Progenitor cell of endocrine pancreas (in vitro differentiated cells): ENCODE results near the gene YY1AP1. TPM values are rescaled to one million over a fixed set of nuclear protein-coding genes. Genes with fewer than 3 reads are reported as not detected.

ENCODE experiments used
- DNase-seq: peaks from one replicate; pipeline ENCODE4 v3.0.0; 2021; ENCODE audit warnings: low spot score; ENCODE audit not compliant: unreplicated experiment
- H3K27ac Mint-ChIP-seq: 2 replicates; pipeline ENCODE4 v1.8.0; 2021; ENCODE audit warnings: mild to moderate bottlenecking, moderate library complexity, mixed read lengths
- H3K27me3 Mint-ChIP-seq: 2 replicates; pipeline ENCODE4 v1.8.0; 2021; ENCODE audit warnings: mixed read lengths
- H3K36me3 Mint-ChIP-seq: 2 replicates; pipeline ENCODE4 v1.8.0; 2022; ENCODE audit warnings: mixed read lengths; ENCODE audit not compliant: insufficient read depth
- H3K4me1 Mint-ChIP-seq: 2 replicates; pipeline ENCODE4 v1.8.0; 2021; ENCODE audit warnings: low read depth, mixed read lengths
- H3K4me3 Mint-ChIP-seq: 2 replicates; pipeline ENCODE4 v1.8.0; 2021; ENCODE audit warnings: low read depth, mild to moderate bottlenecking, moderate library complexity, mixed read lengths
- H3K9me3 Mint-ChIP-seq: 2 replicates; pipeline ENCODE4 v1.8.0; 2021; ENCODE audit warnings: low read depth, mixed read lengths
- total RNA-seq: library from RNA; stranded (reverse); gene quantifications from 2 replicates; pipeline ENCODE4 v1.2.1, GENCODE V29; 2021
- TF ChIP-seq, protein P1 (sequence below): fragments of 200-600 bp; sonication (generic); IDR thresholded peaks from one replicate; pipeline ENCODE4 v1.5.0; 2021; ENCODE audit warnings: antibody characterized with exemption, mild to moderate bottlenecking; ENCODE audit not compliant: unreplicated experiment

The YY1AP1 gene
- total RNA-seq, 1 donor from 2014 or later = 56.2 TPM

DNA sequence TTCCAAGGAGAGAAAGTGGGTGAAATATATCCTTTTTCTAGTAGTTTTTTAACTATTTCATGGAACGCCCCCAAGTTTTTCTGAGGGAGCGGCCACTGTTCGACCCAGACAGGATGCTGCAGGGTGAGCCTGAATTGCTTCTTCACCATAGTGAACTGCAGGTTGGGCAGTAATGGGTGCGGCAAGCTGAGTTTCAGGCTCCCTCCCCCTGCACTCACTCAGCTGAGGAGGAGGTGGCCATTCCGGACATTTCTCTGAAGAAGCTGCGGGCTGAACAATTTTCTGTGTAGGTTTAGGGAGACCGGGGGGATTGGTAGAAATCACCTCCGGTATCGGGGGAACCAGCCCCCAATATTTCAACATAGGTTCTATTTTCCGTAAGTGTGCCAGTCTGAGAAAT, 8.5 kb upstream of the YY1AP1 start:
- Mint-ChIP-seq H3K36me3 (peaks cover 40% of the 10 kb centered on the region), H3K4me3 (no peak overlapping the region), H3K27me3 (no peaks in the 10 kb centered on the region), H3K27ac (peak overlapping the region; percentile 73), H3K4me1 (peaks cover 14% of the 10 kb centered on the region), H3K9me3 (peaks cover 29% of the 10 kb centered on the region)
- TF ChIP-seq, protein P1, sequence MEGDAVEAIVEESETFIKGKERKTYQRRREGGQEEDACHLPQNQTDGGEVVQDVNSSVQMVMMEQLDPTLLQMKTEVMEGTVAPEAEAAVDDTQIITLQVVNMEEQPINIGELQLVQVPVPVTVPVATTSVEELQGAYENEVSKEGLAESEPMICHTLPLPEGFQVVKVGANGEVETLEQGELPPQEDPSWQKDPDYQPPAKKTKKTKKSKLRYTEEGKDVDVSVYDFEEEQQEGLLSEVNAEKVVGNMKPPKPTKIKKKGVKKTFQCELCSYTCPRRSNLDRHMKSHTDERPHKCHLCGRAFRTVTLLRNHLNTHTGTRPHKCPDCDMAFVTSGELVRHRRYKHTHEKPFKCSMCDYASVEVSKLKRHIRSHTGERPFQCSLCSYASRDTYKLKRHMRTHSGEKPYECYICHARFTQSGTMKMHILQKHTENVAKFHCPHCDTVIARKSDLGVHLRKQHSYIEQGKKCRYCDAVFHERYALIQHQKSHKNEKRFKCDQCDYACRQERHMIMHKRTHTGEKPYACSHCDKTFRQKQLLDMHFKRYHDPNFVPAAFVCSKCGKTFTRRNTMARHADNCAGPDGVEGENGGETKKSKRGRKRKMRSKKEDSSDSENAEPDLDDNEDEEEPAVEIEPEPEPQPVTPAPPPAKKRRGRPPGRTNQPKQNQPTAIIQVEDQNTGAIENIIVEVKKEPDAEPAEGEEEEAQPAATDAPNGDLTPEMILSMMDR = no peak
- DNase-seq = no peak

DNA sequence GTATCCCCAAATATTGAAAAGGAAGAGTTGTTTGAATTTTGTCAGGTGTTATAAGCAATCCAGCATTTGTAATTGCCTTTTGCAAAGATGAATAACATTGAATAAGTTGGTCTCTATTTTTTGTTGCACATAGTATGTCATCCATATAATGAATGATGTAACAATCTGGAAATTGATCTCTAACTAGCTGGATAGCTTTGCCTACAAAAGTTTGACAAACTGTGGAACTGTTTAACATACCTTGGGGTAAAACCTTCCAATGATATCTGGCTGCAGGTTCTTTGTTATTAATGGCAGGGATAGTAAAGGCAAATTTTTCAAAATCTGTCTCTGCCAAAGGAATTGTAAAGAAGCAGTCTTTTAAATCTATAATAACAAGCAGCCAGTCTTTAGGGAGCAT, 8.0 kb upstream of the YY1AP1 start:
- Mint-ChIP-seq H3K36me3 (peaks cover 45% of the 10 kb centered on the region), H3K4me1 (peaks cover 14% of the 10 kb centered on the region), H3K27ac (no peak overlapping the region), H3K4me3 (no peak overlapping the region), H3K9me3 (peaks cover 33% of the 10 kb centered on the region), H3K27me3 (no peaks in the 10 kb centered on the region)
- TF ChIP-seq, protein P1 = no peak
- no peak for DNase-seq

DNA sequence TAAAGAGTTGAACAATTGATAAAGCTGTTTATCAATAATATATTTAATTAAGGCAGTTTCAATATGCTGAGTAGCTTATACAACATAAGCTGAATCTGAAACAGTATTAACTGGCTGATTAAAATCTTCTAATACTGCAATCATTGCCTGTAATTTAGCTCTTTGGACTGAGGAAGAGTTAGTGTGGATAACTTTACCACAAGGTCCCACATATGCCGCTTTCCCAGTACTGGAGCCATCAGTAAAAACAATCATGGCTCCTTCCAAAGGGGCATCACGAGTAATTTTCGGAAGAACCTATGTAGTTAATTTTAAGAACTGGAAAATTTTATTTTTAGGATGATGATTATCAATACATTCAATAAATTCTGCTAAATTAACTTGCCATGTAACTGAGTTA, 7.0 kb upstream of the YY1AP1 start:
- Mint-ChIP-seq H3K9me3 (peaks cover 37% of the 10 kb centered on the region), H3K27ac (no peak overlapping the region), H3K36me3 (peaks cover 51% of the 10 kb centered on the region), H3K4me3 (no peak overlapping the region), H3K27me3 (no peaks in the 10 kb centered on the region), H3K4me1 (peaks cover 17% of the 10 kb centered on the region)
- no peak for DNase-seq
- TF ChIP-seq, protein P1 = no peak

DNA sequence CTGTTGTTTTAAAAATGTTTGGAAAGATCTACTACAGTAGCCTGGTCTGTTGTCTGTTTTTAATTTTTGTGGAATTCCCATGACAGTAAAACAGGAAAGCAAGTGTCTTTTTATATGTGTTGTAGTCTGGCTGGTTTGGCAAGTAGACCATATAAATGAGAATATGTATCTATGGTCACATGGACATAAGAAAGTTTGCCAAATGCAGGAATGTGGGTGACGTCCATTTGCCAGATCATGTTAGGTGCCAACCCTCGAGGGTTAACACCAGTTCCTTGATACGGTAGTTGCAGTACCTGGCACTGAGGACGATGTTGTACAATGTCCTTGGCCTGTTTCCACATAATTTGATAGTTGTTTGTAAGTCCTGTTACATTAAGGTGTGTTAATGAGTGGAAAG, 6.5 kb upstream of the YY1AP1 start:
- TF ChIP-seq, protein P1 = no peak
- Mint-ChIP-seq H3K9me3 (peaks cover 35% of the 10 kb centered on the region), H3K36me3 (peaks cover 52% of the 10 kb centered on the region), H3K27me3 (no peaks in the 10 kb centered on the region), H3K4me1 (peaks cover 19% of the 10 kb centered on the region), H3K4me3 (no peak overlapping the region), H3K27ac (peak overlapping the region; percentile 0)
- DNase-seq = no peak

DNA sequence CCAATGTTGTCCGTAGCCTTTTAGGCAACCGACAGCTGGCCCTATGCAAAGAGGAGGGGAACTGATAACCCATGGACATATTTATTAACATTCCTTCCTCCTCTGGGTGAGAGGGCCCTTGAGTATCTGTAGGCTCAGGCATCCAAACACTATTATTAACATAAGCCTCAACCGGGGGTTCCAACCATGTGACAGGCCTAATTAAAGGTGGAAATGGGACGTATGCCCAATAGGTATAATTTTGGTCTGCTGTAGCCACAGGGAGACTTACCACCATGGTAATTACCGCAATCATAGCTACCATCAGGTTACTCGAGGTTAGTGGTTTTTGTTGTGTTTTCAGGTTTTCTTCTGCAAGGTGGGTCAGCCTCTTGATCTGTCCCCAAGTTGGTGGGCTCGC, 5.6 kb upstream of the YY1AP1 start:
- H3K4me1 Mint-ChIP-seq = peaks cover 23% of the 10 kb centered on the region

More for the DNA sequence above, 5.6 kb upstream of the YY1AP1 start:
- Mint-ChIP-seq H3K36me3 (peaks cover 53% of the 10 kb centered on the region), H3K27me3 (no peaks in the 10 kb centered on the region), H3K27ac (peak overlapping the region; percentile 0), H3K9me3 (peaks cover 34% of the 10 kb centered on the region), H3K4me3 (no peak overlapping the region)
- TF ChIP-seq, protein P1 = no peak
- DNase-seq = no peak
